ENCODE results near the gene RALGAPB.

RALGAPB gene

GRCh38 chr20:38617830-38618196 lies 145.2 kb downstream of the RALGAPB start:
- DNase-seq, result no peak

- DNase-seq, result no peak
Observed at GRCh38 chr20:38620441-38620840, 147.8 kb downstream of the RALGAPB start.

- no peak for DNase-seq
Observed at GRCh38 chr20:38623061-38623460, 150.4 kb downstream of the RALGAPB start.

GRCh38 chr20:38624084-38624483 lies 151.4 kb downstream of the RALGAPB start:
- DNase-seq, result no peak

GRCh38 chr20:38625896-38626295 lies 153.3 kb downstream of the RALGAPB start:
- DNase-seq, result no peak

GRCh38 chr20:38626921-38627659 lies 154.4 kb downstream of the RALGAPB start:
- DNase-seq, result no peak
